ENCODE measurements around the gene FKBP8.

The FKBP8 gene

DNA sequence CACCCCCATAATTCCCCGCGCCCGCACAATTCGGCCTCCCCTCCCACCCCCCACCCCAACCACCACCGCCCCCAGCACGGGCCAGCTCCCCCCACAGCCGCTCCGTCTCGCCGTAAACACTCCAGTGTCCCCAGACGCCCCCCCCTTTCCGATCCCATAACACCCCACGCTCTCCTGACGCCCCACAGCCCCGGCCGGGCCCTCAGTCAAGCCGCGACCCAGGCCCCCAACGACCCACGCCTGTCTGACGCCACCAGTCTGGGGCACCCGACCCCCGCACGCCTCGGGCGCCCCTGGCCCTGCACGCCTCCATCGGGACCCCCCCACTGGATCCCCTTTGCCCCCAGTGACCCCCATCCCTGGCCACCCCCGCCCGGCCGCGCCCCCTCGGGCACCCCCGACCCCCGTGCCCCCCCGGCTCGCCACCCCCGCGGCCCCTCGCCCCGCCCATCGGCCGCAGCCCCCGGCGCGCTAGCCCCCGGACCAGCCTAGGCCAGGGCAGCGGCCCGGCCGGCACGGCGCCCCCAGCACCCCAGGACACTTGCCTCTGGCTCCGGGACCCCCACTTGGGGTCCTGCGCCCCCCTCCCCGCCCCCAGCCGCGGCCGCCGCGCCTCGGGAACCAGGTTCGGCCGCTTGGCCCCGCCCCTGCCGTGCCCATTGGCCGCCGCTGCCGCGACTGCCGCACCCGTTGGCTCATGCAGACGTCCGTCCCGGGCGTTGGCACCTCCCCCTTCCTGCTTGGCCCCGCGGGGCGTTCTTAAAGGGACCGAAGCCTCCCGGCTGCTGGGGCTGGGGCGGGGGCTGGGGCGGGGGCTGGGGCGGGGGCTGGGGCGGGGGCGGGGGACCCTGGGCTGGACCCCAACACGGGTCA lies at the start of gene FKBP8:
FKBP8 (minus strand) TSS at position 633 of the 873 bp plus-strand sequence. CDS start 1,603 bp downstream, outside the sequence.
- no peak for TF ChIP-seq GATA2 (IDR thresholded peaks at IDR 0.05; ENCODE audit: low read depth, low read length)
- no peak for TF ChIP-seq GATA3 (IDR thresholded peaks at IDR 0.05; ENCODE audit: low read depth, low read length)

DNA sequence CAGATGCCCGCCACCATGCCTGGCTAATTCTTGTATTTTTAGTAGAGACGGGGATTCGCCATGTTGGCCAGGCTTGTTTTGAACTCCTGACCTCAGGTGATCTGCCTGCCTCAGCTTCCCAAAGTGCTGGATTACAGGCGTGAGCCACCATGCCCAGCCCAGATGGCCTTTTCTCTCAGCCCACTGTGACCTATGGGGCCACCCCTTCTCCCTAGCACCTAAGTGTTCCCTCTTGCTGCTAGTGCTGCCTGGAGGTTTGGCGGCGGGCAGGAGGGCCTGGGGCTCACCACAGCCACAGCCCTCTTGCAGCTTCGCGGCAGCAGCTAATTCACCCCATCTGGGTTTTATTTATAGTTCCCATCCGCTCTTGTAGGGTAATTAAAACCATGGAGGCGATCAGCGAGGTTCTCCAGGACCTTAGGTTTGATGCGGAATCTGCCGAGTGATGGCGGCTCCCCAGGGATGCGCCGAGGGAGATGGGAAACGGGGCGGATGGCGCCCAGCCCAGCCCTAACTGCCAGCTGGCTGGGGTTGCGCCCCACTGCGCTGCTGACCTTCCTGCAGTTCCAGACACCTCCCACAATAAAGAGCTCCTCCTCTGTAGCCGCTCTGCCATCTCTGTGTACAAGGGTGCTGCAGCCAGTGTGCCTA lies 48.5 kb upstream of the FKBP8 start:
- TF ChIP-seq GATA3 (IDR thresholded peaks at IDR 0.05; ENCODE audit: low read depth, low read length) (no peak), GATA2 (IDR thresholded peaks at IDR 0.05; ENCODE audit: low read depth, low read length) (no peak)

DNA sequence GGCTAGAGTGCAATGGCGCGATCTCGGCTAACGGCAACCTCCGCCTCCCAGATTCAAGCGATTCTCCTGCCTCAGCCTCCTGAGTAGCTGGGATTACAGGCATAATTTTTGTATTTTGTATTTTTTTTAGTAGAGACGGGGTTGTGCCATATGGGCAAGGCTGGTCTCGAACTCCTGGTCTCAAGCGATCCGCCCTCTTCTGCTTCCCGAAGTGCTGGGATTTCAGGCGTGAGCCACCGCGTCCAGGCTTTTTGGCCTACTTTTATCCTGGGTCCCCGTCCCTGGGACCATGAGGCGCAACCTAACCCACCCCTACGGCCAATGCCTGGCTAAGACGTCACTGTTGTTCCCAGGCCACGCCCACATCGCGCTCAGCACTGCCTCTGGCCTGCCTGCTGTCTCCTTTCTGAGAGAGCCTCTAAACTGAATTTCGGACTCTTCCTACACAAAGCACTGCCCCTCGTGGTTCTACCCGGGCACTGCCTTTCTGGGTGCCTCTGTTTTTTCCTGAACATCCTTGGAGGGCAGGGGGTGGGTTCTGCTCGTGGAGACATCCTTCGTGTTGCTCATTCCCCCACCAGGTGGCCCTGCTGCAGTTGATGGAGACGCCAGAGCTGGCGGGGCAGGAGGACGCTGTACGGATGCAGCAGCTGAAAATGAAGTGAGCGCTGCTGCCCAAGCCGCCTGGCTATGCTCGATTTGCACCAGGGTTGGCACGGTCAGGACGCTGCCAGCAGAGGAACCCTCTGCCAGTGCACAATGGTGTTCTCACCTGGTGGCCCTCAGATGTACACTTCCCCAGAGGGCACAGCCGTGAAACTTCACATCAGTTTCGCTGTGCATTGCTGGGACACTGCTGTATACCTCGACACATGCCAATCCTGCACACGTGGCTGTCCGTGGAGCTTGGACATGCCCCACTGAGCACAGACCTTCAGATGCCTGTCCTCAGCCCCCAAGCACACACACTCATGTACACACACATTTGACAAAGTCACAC lies 47.2 kb upstream of the FKBP8 start:
- TF ChIP-seq GATA3 (IDR thresholded peaks at IDR 0.05; ENCODE audit: low read depth, low read length) (no peak), GATA2 (IDR thresholded peaks at IDR 0.05; ENCODE audit: low read depth, low read length) (no peak)

GRCh38 chr19:18589380-18590272 lies 46.3 kb upstream of the FKBP8 start:
- TF ChIP-seq GATA3 (IDR thresholded peaks at IDR 0.05; ENCODE audit: low read depth, low read length) = no peak
- TF ChIP-seq GATA2 (IDR thresholded peaks at IDR 0.05; ENCODE audit: low read depth, low read length) = no peak

- no peak for TF ChIP-seq GATA2 (IDR thresholded peaks at IDR 0.05; ENCODE audit: low read depth, low read length)
- TF ChIP-seq GATA3 (IDR thresholded peaks at IDR 0.05; ENCODE audit: low read depth, low read length) = no peak
Measured at GRCh38 chr19:18588611-18589379, 45.4 kb upstream of the FKBP8 start, which contains the start of gene REX1BD. Gene REX1BD (plus strand): TSS chr19:18588798. CDS start chr19:18588802, 4 bp downstream.

DNA sequence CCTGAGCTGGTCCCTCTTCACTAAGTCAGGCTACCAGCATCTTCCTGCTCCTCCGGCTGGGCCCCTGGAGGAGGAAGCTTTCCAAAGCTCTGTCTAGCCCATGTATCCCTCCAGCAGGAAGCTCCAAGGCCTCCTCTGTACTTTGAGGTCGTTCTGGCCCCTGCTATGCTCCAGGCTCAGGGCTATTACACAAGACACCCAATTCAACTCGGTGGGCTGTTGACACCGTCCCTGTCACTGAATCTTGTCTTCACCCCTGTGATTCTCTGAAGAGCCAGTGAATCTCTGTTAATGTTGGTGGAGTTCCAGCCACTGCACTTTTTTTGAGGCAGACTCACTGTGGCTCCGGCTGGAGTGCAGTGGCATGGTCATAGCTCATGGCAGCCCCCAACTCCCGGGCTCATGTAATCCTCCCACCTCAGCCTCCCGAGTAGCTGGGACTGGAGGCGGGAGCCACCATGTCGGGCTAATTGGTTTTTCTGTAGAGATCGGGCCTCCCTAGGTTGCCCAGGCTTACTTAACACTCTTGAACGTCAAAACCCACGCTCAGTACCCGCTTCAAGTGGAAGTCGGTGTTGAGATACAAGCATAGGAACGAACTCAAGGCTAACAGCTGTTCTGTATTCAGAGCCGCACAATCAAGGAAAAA lies 44.7 kb upstream of the FKBP8 start:
- TF ChIP-seq GATA2 (IDR thresholded peaks at IDR 0.05; ENCODE audit: low read depth, low read length) (no peak), GATA3 (IDR thresholded peaks at IDR 0.05; ENCODE audit: low read depth, low read length) (no peak)

- no peak for TF ChIP-seq GATA3 (IDR thresholded peaks at IDR 0.05; ENCODE audit: low read depth, low read length)
- no peak for TF ChIP-seq GATA2 (IDR thresholded peaks at IDR 0.05; ENCODE audit: low read depth, low read length)
Measured at GRCh38 chr19:18587561-18587960, 44.2 kb upstream of the FKBP8 start.

GRCh38 chr19:18586306-18586705 lies 42.9 kb upstream of the FKBP8 start:
- TF ChIP-seq GATA2 (IDR thresholded peaks at IDR 0.05; ENCODE audit: low read depth, low read length) (no peak), GATA3 (IDR thresholded peaks at IDR 0.05; ENCODE audit: low read depth, low read length) (no peak)

DNA sequence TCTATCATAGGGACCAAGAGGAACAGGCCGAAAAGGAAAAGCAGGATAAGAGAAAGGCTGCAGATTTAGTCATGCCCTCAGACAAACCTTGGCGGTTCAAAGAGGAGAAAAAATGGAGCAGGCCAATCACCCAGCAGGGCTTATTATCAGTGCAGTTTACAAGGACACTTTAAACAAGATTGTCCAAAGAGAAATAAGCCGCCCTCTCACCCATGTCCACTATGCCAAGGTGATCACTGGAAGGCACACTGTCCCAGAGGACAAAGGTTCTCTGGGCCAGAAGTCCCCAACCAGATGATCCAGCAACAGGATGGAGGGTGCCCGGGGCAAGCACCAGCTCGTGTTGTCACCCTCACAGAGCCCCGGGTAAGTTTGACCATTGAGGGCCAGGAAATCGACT lies 36.9 kb upstream of the FKBP8 start:
- TF ChIP-seq GATA3 (IDR thresholded peaks at IDR 0.05; ENCODE audit: low read depth, low read length) (no peak), GATA2 (IDR thresholded peaks at IDR 0.05; ENCODE audit: low read depth, low read length) (no peak)

DNA sequence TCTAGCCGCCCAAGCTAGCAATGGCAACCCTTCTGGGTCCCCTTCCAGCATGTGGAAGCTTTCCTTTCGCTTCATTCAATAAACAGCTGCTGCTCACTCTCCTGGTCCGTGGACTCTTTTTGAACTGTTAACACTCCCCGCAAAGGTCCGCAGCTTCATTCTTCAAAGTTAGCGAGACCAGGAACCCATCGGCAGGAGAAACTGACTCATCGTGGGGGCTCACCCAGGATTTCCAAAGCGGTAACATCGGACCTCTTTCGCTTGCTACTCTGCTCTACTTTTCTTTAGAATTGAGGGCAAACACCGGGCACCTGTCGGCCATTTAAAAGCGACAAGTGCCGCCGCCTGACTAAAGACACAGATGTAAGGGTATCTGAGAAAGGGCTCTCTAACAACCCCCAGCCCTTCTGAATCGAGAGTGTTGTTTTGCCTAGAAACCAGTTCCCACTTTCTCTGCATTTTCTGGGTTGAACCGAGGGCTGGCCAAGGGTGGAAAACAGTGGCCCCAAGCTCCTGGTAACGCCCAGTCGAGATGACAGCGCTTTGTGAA lies 34.1 kb upstream of the FKBP8 start:
- TF ChIP-seq GATA3 (IDR thresholded peaks at IDR 0.05; ENCODE audit: low read depth, low read length) (no peak), GATA2 (IDR thresholded peaks at IDR 0.05; ENCODE audit: low read depth, low read length) (no peak)

GRCh38 chr19:18576383-18576782 lies 33.0 kb upstream of the FKBP8 start:
- no peak for TF ChIP-seq GATA3 (IDR thresholded peaks at IDR 0.05; ENCODE audit: low read depth, low read length)
- TF ChIP-seq GATA2 (IDR thresholded peaks at IDR 0.05; ENCODE audit: low read depth, low read length) = no peak
